HepG2 (cell line): Measurements from ENCODE around the gene AGRN. TPM values are rescaled to one million over a fixed set of nuclear protein-coding genes. Genes with fewer than 3 reads are reported as not detected.

ENCODE experiments used
- ATAC-seq: fragments of 200-7000 bp; cut with Tn5 transposase; 3 replicates; pipeline ENCODE4 v1.9.1; 2020; ENCODE audit warnings: mild to moderate bottlenecking, moderate library complexity
- BruUV-seq: library from RNA; stranded (reverse); fragments of 400-500 nt; replicated peaks from 2 replicates; lab custom pipeline; 2021; lab: Mats Ljungman, UMichigan
- CTCF ChIA-PET: fragments of 300-600 bp; formaldehyde crosslinking; extraction: SDS; loops from one replicate; lab custom pipeline; 2021; ENCODE audit warnings: low total read pairs, inconsistent platforms, low intra/inter-chr PET ratio; lab: Yijun Ruan, JAX
- POLR2A ChIA-PET: fragments of 350-600 bp; sonication (Branson Sonifier 250); formaldehyde crosslinking; loops from one replicate; lab custom pipeline; 2020; ENCODE audit warnings: antibody characterized with exemption, inconsistent platforms; lab: Yijun Ruan, JAX
- DNase-seq: peaks from one replicate; pipeline ENCODE4 v3.0.0-alpha.2; 2015; ENCODE audit warnings: low spot score
- FAIRE-seq: peaks from 3 replicates; lab custom pipeline; 2011; peaks lifted over from hg19 to GRCh38; lab: Jason Lieb, UNC
- H2AFZ ChIP-seq: one replicate; pipeline ENCODE4 v1.6.1; 2011; ENCODE audit warnings: low read length, inconsistent platforms
- H3K27ac ChIP-seq: fragments of 300-600 bp; 3 replicates; pipeline ENCODE4 v1.8.0; 2011; ENCODE audit warnings: mixed run types, mild to moderate bottlenecking, mixed read lengths, low read length, inconsistent platforms; ENCODE audit not compliant: insufficient read depth; ENCODE audit errors: extremely low read length
- H3K27me3 ChIP-seq, 2 experiments: fragments of 200-600 bp in 1 of 2; 2 replicates in 1 of 2; 3 replicates in 1 of 2; pipeline versions ENCODE4 v1.6.0 to v1.8.0; 2011; ENCODE audit warnings: low read length in 2 of 2, mild to moderate bottlenecking in 2 of 2, moderate library complexity in 2 of 2, inconsistent platforms in 1 of 2; ENCODE audit not compliant: insufficient read depth in 2 of 2, control insufficient read depth in 1 of 2
- H3K36me3 ChIP-seq, 2 experiments: fragments of 200-600 bp in 1 of 2; replicated peaks in 1 of 2; 2 replicates in 1 of 2; 3 replicates in 1 of 2; pipeline versions ENCODE4 v1.5.1 to v1.8.0; 2011; ENCODE audit warnings: low read length in 2 of 2, inconsistent platforms in 1 of 2; ENCODE audit not compliant: insufficient read depth in 2 of 2, control insufficient read depth in 1 of 2
- H3K4me1 ChIP-seq: 2 replicates; pipeline ENCODE4 v1.5.1; 2012; ENCODE audit warnings: low read length, inconsistent platforms; ENCODE audit not compliant: insufficient read depth
- H3K4me2 ChIP-seq: 2 replicates; pipeline ENCODE4 v1.6.0; 2011; ENCODE audit warnings: low read depth, low read length, inconsistent platforms
- H3K4me3 ChIP-seq, 3 experiments: fragments of 200-600 bp in 1 of 3; sonication (generic), shearing (Covaris generic) in 1 of 3; replicated peaks in 1 of 3; 2 replicates each; pipeline ENCODE4 v1.5.1; 2011 to 2016; ENCODE audit warnings: low read length in 3 of 3, inconsistent platforms in 2 of 3, low read depth in 2 of 3, mild to moderate bottlenecking in 2 of 3, control low read depth in 1 of 3, mixed read lengths in 1 of 3; ENCODE audit not compliant: insufficient read depth in 1 of 3
- H3K79me2 ChIP-seq: one replicate; pipeline ENCODE4 v1.6.1; 2011; ENCODE audit warnings: low read length, inconsistent platforms; ENCODE audit not compliant: insufficient read depth
- H3K9ac ChIP-seq: 2 replicates; pipeline ENCODE4 v1.6.0; 2011; ENCODE audit warnings: mild to moderate bottlenecking, low read depth, low read length, inconsistent platforms; ENCODE audit not compliant: insufficient read depth
- H3K9me3 ChIP-seq: 2 replicates; pipeline ENCODE4 v1.5.1; 2012; ENCODE audit warnings: mild to moderate bottlenecking, low read length
- H4K20me1 ChIP-seq: 2 replicates; pipeline ENCODE4 v1.6.0; 2011; ENCODE audit warnings: inconsistent platforms, mild to moderate bottlenecking, low read length, moderate library complexity; ENCODE audit not compliant: insufficient read depth
- KDM5A ChIP-seq: fragments of 200-600 bp; sonication (generic); IDR thresholded peaks from 2 replicates; pipeline ENCODE4 v1.7.0; 2018; ENCODE audit warnings: antibody characterized with exemption, mild to moderate bottlenecking, low read length, borderline replicate concordance
- MTF1 ChIP-seq: sonication (generic); formaldehyde crosslinking; IDR thresholded peaks from 2 replicates; pipeline ENCODE4 v1.5.0; 2020; ENCODE audit warnings: missing genetic modification reagents
- TBX2 ChIP-seq: sonication (generic); formaldehyde crosslinking; IDR thresholded peaks from 2 replicates; pipeline ENCODE4 v1.5.0; 2020; ENCODE audit warnings: missing genetic modification reagents, mild to moderate bottlenecking, borderline replicate concordance
- TFDP2 ChIP-seq: sonication (generic); formaldehyde crosslinking; IDR thresholded peaks from 2 replicates; pipeline ENCODE4 v1.4.0; 2020; ENCODE audit warnings: missing genetic modification reagents
- UBTF ChIP-seq: sonication (generic); formaldehyde crosslinking; IDR thresholded peaks from 2 replicates; pipeline ENCODE4 v1.4.0; 2020; ENCODE audit warnings: mild to moderate bottlenecking, missing genetic modification reagents
- ZBTB4 ChIP-seq: sonication (generic); formaldehyde crosslinking; IDR thresholded peaks from 2 replicates; pipeline ENCODE4 v1.4.0; 2020; ENCODE audit warnings: missing genetic modification reagents, mild to moderate bottlenecking, borderline replicate concordance
- ZNF180 ChIP-seq: sonication (generic); formaldehyde crosslinking; IDR thresholded peaks from 2 replicates; pipeline ENCODE4 v1.4.0; 2020; ENCODE audit warnings: low read depth, missing genetic modification reagents, borderline replicate concordance
- ZNF564 ChIP-seq: sonication (generic); formaldehyde crosslinking; IDR thresholded peaks from 2 replicates; pipeline ENCODE4 v1.8.1; 2023; ENCODE audit warnings: mild to moderate bottlenecking, missing genetic modification reagents
- ZNF850 ChIP-seq: sonication (generic); formaldehyde crosslinking; conservative IDR thresholded peaks from 2 replicates; pipeline ENCODE4 v1.9.0; 2021; ENCODE audit warnings: mild to moderate bottlenecking, missing genetic modification reagents
- ZSCAN30 ChIP-seq: sonication (generic); formaldehyde crosslinking; IDR thresholded peaks from 2 replicates; pipeline ENCODE4 v1.5.0; 2020; ENCODE audit warnings: mild to moderate bottlenecking, missing genetic modification reagents
- WGBS: methylation state at CpG from one replicate; pipeline ENCODE4 v1.1.6; 2017; ENCODE audit warnings: low lambda C conversion rate; 5-methylcytosine and 5-hydroxymethylcytosine counted together
- in situ Hi-C: cut with HindIII; loops from 2 replicates; pipeline ENCODE4 v1.10.0; 2017; ENCODE audit warnings: low pct_unique_long_range_greater_than_20kb; ENCODE audit not compliant: extremely low pct_ligation_motif_present
- intact Hi-C: fragments of 100-400 bp; cut with micrococcal nuclease; formaldehyde crosslinking; loops from one replicate; pipeline ENCODE4 v1.10.0; 2022; ENCODE audit not compliant: unreplicated experiment
- polyA plus RNA-seq, 8 experiments: library from polyadenylated mRNA; depleted of rRNA in 3 of 8; stranded (reverse) in 7 of 8; unstranded in 1 of 8; fragments of >200 nt; fragmentation: Illumina TruSeq in 4 of 8; extraction: Trizol in 4 of 8; gene quantifications; 2 replicates each; pipeline versions ENCODE4 v1.2.1 to v1.2.3, GENCODE V29; 2011 to 2016; ENCODE audit warnings: low read depth in 4 of 8, missing spikeins in 1 of 8, mixed read lengths in 1 of 8; ENCODE audit not compliant: insufficient read depth in 1 of 8
- total RNA-seq, 5 experiments: library from RNA; depleted of rRNA; stranded (reverse); fragments of >200 nt; fragmentation: Illumina TruSeq; extraction: Trizol; gene quantifications; 2 replicates each; pipeline ENCODE4 v1.2.3, GENCODE V29; 2016; ENCODE audit warnings: low read depth in 1 of 5

AGRN gene
- total and polyA plus RNA-seq, 2 of the 13 experiments (the other 11 are each of a cell fraction or from before 2014, with no cell fraction given): 29.8 to 65.2 TPM

GRCh38 chr1:1021010-1021919, 1.3 kb downstream of the AGRN start (continued):
- TF ChIP-seq ZNF564 (CRISPR knock-in tag) (0 out of 2 replicates have a peak, but pooled peaks have one; percentile 38), TBX2 (0 out of 2 replicates have a peak, but pooled peaks have one; percentile 16), ZSCAN30 (CRISPR knock-in tag) (no peak), ZNF180 (CRISPR knock-in tag) (no peak), TFDP2 (CRISPR knock-in tag) (no peak), UBTF (CRISPR knock-in tag) (no peak)
- TF ChIP-seq, all 625 proteins: peak for 17

- Histone ChIP-seq H3K27ac (no peak overlapping the region), H3K36me3 (peaks cover 4 to 10% of the 10 kb centered on the region in 2 experiments; a peak in 4 of 5 replicates), H4K20me1 (peaks cover 31% of the 10 kb centered on the region; the same call in 1 of the 2 replicates), H3K27me3 (no peaks in the 10 kb centered on the region), H3K9me3 (no peaks in the 10 kb centered on the region), H2AFZ (no peak overlapping the region), H3K79me2 (peaks cover 23% of the 10 kb centered on the region), H3K4me3 (peak overlapping the region in 1 of 3 experiments; percentile 79; a peak in 2 of 6 replicates), H3K4me1 (peaks cover 67% of the 10 kb centered on the region), H3K4me2 (peak overlapping the region; percentile 90; the same call in 1 of the 2 replicates), H3K9ac (no peak overlapping the region)
- 91% methylated on average over 4 of the region's 10 CpGs for WGBS
- BruUV-seq: no TSS peak
- FAIRE-seq (no peak), ATAC-seq (no peak), DNase-seq (no peak)
- in situ Hi-C loops: loop anchor here (5.0 kb wide), 1 partner anchor 35 kb away; no protein-coding TSS in a partner anchor
- intact Hi-C loops: no loop called here
- ChIA-PET CTCF (no interaction called here), POLR2A (interaction anchor here (1.7 to 1.8 kb wide), 2 partner anchors 16 to 42 kb away, joined by 4 to 6 read pairs; no protein-coding TSS in a partner anchor)
- TF ChIP-seq ZBTB4 (CRISPR knock-in tag) (0 out of 2 replicates have a peak, but pooled peaks have one; percentile 10), KDM5A (no peak), ZNF850 (CRISPR knock-in tag) (no peak), TBX2 (0 out of 2 replicates have a peak, but pooled peaks have one; percentile 2), MTF1 (CRISPR knock-in tag) (no peak)
Measured at GRCh38 chr1:1021920-1022259, 2.0 kb downstream of the AGRN start.
